Psoas muscle (tissue), 8 donors: ENCODE data around the gene LKAAEAR1. TPM values are rescaled to one million over a fixed set of nuclear protein-coding genes. Genes with fewer than 3 reads are reported as not detected.
A peak's percentile ranks its signal among the peaks of the same experiment; 100 is the strongest.

ENCODE experiments used
- ATAC-seq, 4 donors: fragments of 200-7000 bp; cut with Tn5 transposase; one replicate each; pipeline ENCODE4 v1.9.1; 2020; ENCODE audit warnings: moderate library complexity in 3 of 4, mild to moderate bottlenecking in 2 of 4
- DNase-seq, 2 donors: peaks; one replicate each; pipeline ENCODE4 v3.0.0-alpha.2; 2020
- H3K27ac ChIP-seq: fragments of 200-600 bp; one replicate; pipeline ENCODE4 v1.8.0; 2022
- H3K27me3 ChIP-seq, 3 donors: fragments of 200-600 bp in 1 of 3; one replicate each; pipeline versions ENCODE4 v1.6.1 to v1.8.0; 2013 to 2022; ENCODE audit warnings: low read length in 2 of 3, mild to moderate bottlenecking in 2 of 3, moderate library complexity in 1 of 3; ENCODE audit not compliant: insufficient read depth in 3 of 3
- H3K36me3 ChIP-seq, 2 donors: fragments of 200-600 bp in 1 of 2; one replicate each; pipeline versions ENCODE4 v1.6.1 to v1.8.0; 2013 to 2022; ENCODE audit warnings: low read depth in 1 of 2, mild to moderate bottlenecking in 1 of 2, moderate library complexity in 1 of 2; ENCODE audit not compliant: insufficient read depth in 1 of 2
- H3K4me1 ChIP-seq: fragments of 200-600 bp; one replicate; pipeline ENCODE4 v1.8.0; 2022
- H3K4me3 ChIP-seq: fragments of 200-600 bp; one replicate; pipeline ENCODE4 v1.8.0; 2022; ENCODE audit warnings: mild to moderate bottlenecking
- H3K9me3 ChIP-seq: fragments of 200-600 bp; one replicate; pipeline ENCODE4 v1.8.0; 2022
- CTCF ChIP-seq: fragments of 200-600 bp; IDR thresholded peaks from one replicate; pipeline ENCODE4 v1.8.0; 2022; ENCODE audit warnings: antibody characterized with exemption
- WGBS, 3 donors: extraction: QIAGEN DNeasy Blood & Tissue Kit; methylation state at CpG; one replicate each; pipeline versions ENCODE4 v1.1.6 to v1.1.7; 2013; 5-methylcytosine and 5-hydroxymethylcytosine counted together
- intact Hi-C, 2 donors: fragments of 100-400 bp; cut with DNase I; formaldehyde crosslinking; loops; one replicate each; pipeline versions ENCODE4 v1.11.0 to v1.14.2; 2022
- polyA plus RNA-seq, 3 donors: library from polyadenylated mRNA; stranded (reverse); fragments of 200-250 nt; gene quantifications; one replicate each; pipeline ENCODE4 v1.2.3, GENCODE V29; 2013
- total RNA-seq, 4 donors: library from RNA; stranded (reverse); fragmentation: NEBNext Ultra II Directional in 2 of 4; extraction: Animal tissue kit (Norgen Biotek cat#: 25700) in 2 of 4; gene quantifications; one replicate each; pipeline versions ENCODE4 v1.2.1 to v1.2.4, GENCODE V29; 2021 to 2023
- donor health status: healthy with polysubstance abuse.
- donor health status: DM: no; HTN: no; CAD: no; lungs with moderate emphysema.
- donor health status: Bipolar disorder and iron deficiency.
- donor health status: healthy.
- donor health status: DM: yes; HTN: yes; CAD: no.
- donor health status: DM: no; HTN: no; CAD: no.
- donor health status: DM: no; HTN: no; CAD: no.
- donor health status: DM: yes; HTN: yes; CAD: no.

Gene LKAAEAR1
- total and polyA plus RNA-seq, 7 donors, result not detected

GRCh38 chr20:64107736-64108457 is 23.7 kb upstream of the LKAAEAR1 start:
- WGBS, 3 donors, result 65 to 70% (median 68%) methylated on average over 19 of the region's 19 CpGs
- DNase-seq, result peak in 1 of 2 donors; percentile 34
- Histone ChIP-seq H3K9me3 (no peaks in the 10 kb centered on the region), H3K4me3 (no peak overlapping the region), H3K27ac (no peak overlapping the region), H3K4me1 (no peaks in the 10 kb centered on the region), H3K36me3 (no peaks in the 10 kb centered on the region), H3K27me3 (peaks cover 0 to 26% (median 15%) of the 10 kb centered on the region in 3 donors)
- intact Hi-C loops, result no loop called here
- no peak for TF ChIP-seq CTCF
- ATAC-seq, result no peak

DNA sequence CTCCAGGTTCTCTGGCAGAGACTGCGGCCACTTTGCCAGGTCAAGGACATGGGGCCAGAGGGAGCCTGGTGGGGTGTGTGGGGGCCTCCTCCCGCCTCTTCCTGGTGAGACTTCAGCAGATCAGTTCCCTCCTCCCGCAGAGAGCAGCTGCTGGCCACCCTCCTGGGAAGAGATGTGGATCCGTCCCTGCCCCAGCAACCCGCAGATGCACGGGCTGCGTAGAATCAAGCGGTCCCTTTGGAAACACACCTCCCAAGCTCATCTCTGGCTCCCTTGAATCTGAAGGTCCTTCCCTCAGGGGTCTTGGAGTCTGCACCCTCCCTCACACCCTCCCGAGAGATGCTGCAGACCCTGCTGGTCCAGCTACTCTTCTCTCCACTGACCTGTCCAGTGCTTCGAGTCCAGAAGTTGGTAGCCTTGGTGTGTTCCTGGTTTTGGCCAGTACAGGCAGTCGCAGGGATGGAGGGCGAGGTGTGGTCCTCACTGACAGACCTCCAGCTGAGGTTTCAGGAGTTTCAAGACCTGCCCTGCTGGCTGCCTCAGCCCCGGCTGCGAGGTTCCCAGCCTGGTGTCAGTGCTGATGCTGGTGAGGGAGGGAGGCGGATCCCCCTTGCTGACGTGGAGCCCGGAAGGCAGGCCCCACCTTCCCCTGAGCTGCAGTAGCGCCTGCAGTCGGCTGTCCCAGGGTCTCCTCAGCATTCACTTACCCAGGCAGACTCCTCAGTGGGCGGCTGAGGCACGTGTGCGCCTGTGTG is 23.0 kb upstream of the LKAAEAR1 start, which contains the start of gene NPBWR2:
Gene NPBWR2 (minus strand): TSS at position 585 of the 755 bp plus-strand sequence. CDS start 734 bp downstream, outside the sequence.
- H3K27me3 ChIP-seq, result peaks cover 0 to 34% (median 19%) of the 10 kb centered on the region in 3 donors
- intact Hi-C loops, result no loop called here
- WGBS, 3 donors, result 42 to 54% (median 43%) methylated on average over 20 to 22 of the region's 22 CpGs
- ATAC-seq, result no peak
- H3K9me3 ChIP-seq, result no peaks in the 10 kb centered on the region
- peak; percentile 8 to 42 for DNase-seq
- no peaks in the 10 kb centered on the region for H3K36me3 ChIP-seq
- H3K4me1 ChIP-seq, result peaks cover 4% of the 10 kb centered on the region
- H3K27ac ChIP-seq, result no peak within 1 kb of the TSS
- TF ChIP-seq CTCF, result no peak
- H3K4me3 ChIP-seq, result no peak within 1 kb of the TSS

DNA sequence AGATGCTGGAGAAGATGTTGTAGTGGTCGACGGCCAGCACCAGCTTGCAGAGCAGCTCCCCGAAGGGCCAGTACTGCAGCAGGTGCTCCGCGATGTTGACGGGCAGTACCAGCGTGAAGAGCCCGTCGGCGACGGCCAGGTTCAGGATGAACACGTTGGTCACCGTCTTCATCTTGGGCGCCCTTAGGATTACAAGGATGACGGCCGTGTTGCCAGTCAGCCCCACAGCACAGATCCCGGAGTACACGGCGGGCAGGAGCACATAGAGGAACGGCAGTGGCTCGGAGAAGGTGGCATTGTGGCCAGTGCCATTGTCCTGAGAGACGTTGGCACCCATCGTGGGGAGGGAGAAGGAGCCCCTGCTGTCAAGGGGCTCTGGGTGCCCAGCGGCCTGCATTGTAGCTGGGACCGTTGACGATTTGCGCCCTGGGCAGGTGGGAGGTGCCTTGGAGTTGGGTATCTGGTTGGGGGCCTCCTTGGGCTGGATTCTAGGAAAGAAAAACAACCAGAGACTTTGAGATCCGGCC is 22.3 kb upstream of the LKAAEAR1 start:
- WGBS, 3 donors, result 75 to 79% (median 75%) methylated on average over 28 of the region's 28 CpGs
- TF ChIP-seq CTCF, result no peak
- H3K4me1 ChIP-seq, result peaks cover 4% of the 10 kb centered on the region
- intact Hi-C loops, result no loop called here
- H3K4me3 ChIP-seq, result no peak overlapping the region
- no peaks in the 10 kb centered on the region for H3K36me3 ChIP-seq
- no peak overlapping the region for H3K27ac ChIP-seq
- DNase-seq (peak; percentile 8 to 45), ATAC-seq (no peak)
- H3K9me3 ChIP-seq, result no peaks in the 10 kb centered on the region
- peaks cover 0 to 40% (median 24%) of the 10 kb centered on the region in 3 donors for H3K27me3 ChIP-seq

DNA sequence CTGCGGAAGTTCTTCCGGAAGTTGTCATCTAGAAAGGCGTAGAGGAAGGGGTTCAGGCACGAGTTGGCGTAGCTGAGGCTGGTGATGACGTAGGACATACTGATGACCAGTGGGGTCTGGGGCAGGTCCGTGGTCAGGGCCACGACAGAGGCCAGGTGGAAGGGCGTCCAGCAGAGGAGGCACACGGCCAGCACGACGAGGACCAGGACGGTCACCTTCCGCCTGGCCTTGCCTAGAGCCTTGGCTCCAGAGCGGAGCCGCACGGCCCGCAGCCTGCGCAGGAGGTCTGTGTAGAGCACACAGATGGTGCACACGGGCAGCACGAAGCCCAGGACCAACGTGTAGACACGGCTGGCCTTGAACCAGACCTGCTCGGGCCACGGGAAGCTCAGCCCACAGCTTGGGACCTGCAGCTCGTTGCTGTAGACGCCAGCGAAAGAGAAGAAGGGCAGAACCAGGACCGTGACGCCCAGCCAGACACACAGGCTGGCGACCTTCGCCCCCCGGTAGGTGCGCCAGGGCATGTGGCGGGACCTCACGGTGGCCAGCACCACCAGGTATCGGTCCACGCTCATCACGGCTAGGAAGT is 21.7 kb upstream of the LKAAEAR1 start:
- no peak for TF ChIP-seq CTCF
- peaks cover 4% of the 10 kb centered on the region for H3K4me1 ChIP-seq
- no peaks in the 10 kb centered on the region for H3K36me3 ChIP-seq
- no peaks in the 10 kb centered on the region for H3K9me3 ChIP-seq
- H3K27ac ChIP-seq, result no peak overlapping the region
- no peak overlapping the region for H3K4me3 ChIP-seq
- intact Hi-C loops, result no loop called here
- ATAC-seq, result no peak
- peaks cover 0 to 46% (median 25%) of the 10 kb centered on the region in 3 donors for H3K27me3 ChIP-seq
- WGBS, 3 donors, result 87 to 91% (median 89%) methylated on average over 39 of the region's 39 CpGs
- DNase-seq, result peak in 1 of 2 donors; percentile 35
